ENCODE measurements around the gene FGF3. TPM values are rescaled to one million over a fixed set of nuclear protein-coding genes. Genes with fewer than 3 reads are reported as not detected.

Gene FGF3
- total RNA-seq, 2 experiments from 2014 or later = not detected

GRCh38 chr11:69848201-69848600 is 29.0 kb upstream of the FGF3 start:
- H3K27me3 Mint-ChIP-seq = peaks cover 25% of the 10 kb centered on the region
- ATAC-seq (ENCODE audit: poor library complexity) (no peak), DNase-seq (no peak)
- no peak overlapping the region for H3K4me3 ChIP-seq (ENCODE audit: low read length)
- H3K4me1 ChIP-seq (ENCODE audit: insufficient read depth, low read length) = no peaks in the 10 kb centered on the region
- TF ChIP-seq CTCF (IDR thresholded peaks at IDR 0.05) = no peak
- no peak overlapping the region for H3K4me3 Mint-ChIP-seq
- peaks cover 2% of the 10 kb centered on the region for H3K9me3 Mint-ChIP-seq
- H3K27ac Mint-ChIP-seq = no peak overlapping the region
- no peaks in the 10 kb centered on the region for H3K4me1 Mint-ChIP-seq (ENCODE audit: low read depth)
- H3K27me3 ChIP-seq (ENCODE audit: control insufficient read depth in 1 of 2, insufficient read depth in 2 of 2, low read length in 2 of 2) = peaks cover 4 to 17% of the 10 kb centered on the region in 2 experiments
- H3K9me3 ChIP-seq (ENCODE audit: control insufficient read depth in 1 of 2, insufficient read depth in 1 of 2, low read length in 2 of 2) = peaks cover 7% of the 10 kb centered on the region in 2 experiments
- intact Hi-C loops (cut with DNase I, micrococcal nuclease) = no loop called here
- ChIA-PET POLR2A (no interaction called here), CTCF (no interaction called here)
- no peak overlapping the region for H3K27ac ChIP-seq (ENCODE audit: low read depth in 1 of 2, low read length in 2 of 2)
- H3K36me3 Mint-ChIP-seq (ENCODE audit: low read depth) = no peaks in the 10 kb centered on the region
- no peaks in the 10 kb centered on the region for H3K36me3 ChIP-seq (ENCODE audit: insufficient read depth, low read length)

- no peaks in the 10 kb centered on the region for H3K4me1 Mint-ChIP-seq (ENCODE audit: low read depth)
- Histone ChIP-seq H3K4me1 (ENCODE audit: insufficient read depth, low read length) (no peaks in the 10 kb centered on the region), H3K27me3 (ENCODE audit: control insufficient read depth in 1 of 2, insufficient read depth in 2 of 2, low read length in 2 of 2) (peaks cover 5 to 6% of the 10 kb centered on the region in 2 experiments), H3K9me3 (ENCODE audit: control insufficient read depth in 1 of 2, insufficient read depth in 1 of 2, low read length in 2 of 2) (peaks cover 0 to 17% of the 10 kb centered on the region in 2 experiments), H3K4me3 (ENCODE audit: low read length) (no peak overlapping the region), H3K27ac (ENCODE audit: low read depth in 1 of 2, low read length in 2 of 2) (no peak overlapping the region), H3K36me3 (ENCODE audit: insufficient read depth, low read length) (no peaks in the 10 kb centered on the region)
- DNase-seq (no peak), ATAC-seq (ENCODE audit: poor library complexity) (no peak)
- H3K9me3 Mint-ChIP-seq = peaks cover 2% of the 10 kb centered on the region
- H3K36me3 Mint-ChIP-seq (ENCODE audit: low read depth) = no peaks in the 10 kb centered on the region
- CTCF ChIA-PET = no interaction called here
- TF ChIP-seq CTCF (IDR thresholded peaks at IDR 0.05) = no peak
- H3K27me3 Mint-ChIP-seq = peaks cover 15% of the 10 kb centered on the region
- POLR2A ChIA-PET = no interaction called here
- no peak overlapping the region for H3K4me3 Mint-ChIP-seq
- no peak overlapping the region for H3K27ac Mint-ChIP-seq
- intact Hi-C loops (cut with DNase I, micrococcal nuclease) = no loop called here
Observed at GRCh38 chr11:69844396-69844795, 25.2 kb upstream of the FGF3 start.

- POLR2A ChIA-PET = no interaction called here
- ATAC-seq (ENCODE audit: poor library complexity) (no peak), DNase-seq (no peak)
- no peaks in the 10 kb centered on the region for H3K4me1 ChIP-seq (ENCODE audit: insufficient read depth, low read length)
- no peaks in the 10 kb centered on the region for H3K9me3 Mint-ChIP-seq
- H3K9me3 ChIP-seq (ENCODE audit: control insufficient read depth in 1 of 2, insufficient read depth in 1 of 2, low read length in 2 of 2) = peaks cover 0 to 17% of the 10 kb centered on the region in 2 experiments
- no peak for TF ChIP-seq CTCF (IDR thresholded peaks at IDR 0.05)
- intact Hi-C loops (cut with DNase I, micrococcal nuclease) = loop anchor here (2.0 kb wide), 1 partner anchor 157 kb away; no protein-coding TSS in a partner anchor
- no peaks in the 10 kb centered on the region for H3K4me1 Mint-ChIP-seq (ENCODE audit: low read depth)
- no peak overlapping the region for H3K27ac ChIP-seq (ENCODE audit: low read depth in 1 of 2, low read length in 2 of 2)
- CTCF ChIA-PET = no interaction called here
- H3K36me3 ChIP-seq (ENCODE audit: insufficient read depth, low read length) = no peaks in the 10 kb centered on the region
- peaks cover 11% of the 10 kb centered on the region for H3K27me3 Mint-ChIP-seq
- peaks cover 6% of the 10 kb centered on the region in 2 experiments for H3K27me3 ChIP-seq (ENCODE audit: control insufficient read depth in 1 of 2, insufficient read depth in 2 of 2, low read length in 2 of 2)
- no peaks in the 10 kb centered on the region for H3K36me3 Mint-ChIP-seq (ENCODE audit: low read depth)
- no peak overlapping the region for H3K27ac Mint-ChIP-seq
- no peak overlapping the region for H3K4me3 Mint-ChIP-seq
- H3K4me3 ChIP-seq (ENCODE audit: low read length) = no peak overlapping the region
Observed at GRCh38 chr11:69843529-69843921, 24.3 kb upstream of the FGF3 start.

Measured in CD4-positive, alpha-beta T cell (primary cell).